Ramos (cell line): ENCODE results near the gene VWA5B2.

Experiments used
- in situ Hi-C: fragments of 300-500 bp; cut with MboI; formaldehyde crosslinking; loops from one replicate; pipeline ENCODE4 v1.14.3; 2022; ENCODE audit warnings: low sequenced_read_pairs; ENCODE audit not compliant: unreplicated experiment

Gene VWA5B2

GRCh38 chr3:184222521-184222920 is 6.9 kb upstream of the VWA5B2 start:
- in situ Hi-C loops = no loop called here

DNA sequence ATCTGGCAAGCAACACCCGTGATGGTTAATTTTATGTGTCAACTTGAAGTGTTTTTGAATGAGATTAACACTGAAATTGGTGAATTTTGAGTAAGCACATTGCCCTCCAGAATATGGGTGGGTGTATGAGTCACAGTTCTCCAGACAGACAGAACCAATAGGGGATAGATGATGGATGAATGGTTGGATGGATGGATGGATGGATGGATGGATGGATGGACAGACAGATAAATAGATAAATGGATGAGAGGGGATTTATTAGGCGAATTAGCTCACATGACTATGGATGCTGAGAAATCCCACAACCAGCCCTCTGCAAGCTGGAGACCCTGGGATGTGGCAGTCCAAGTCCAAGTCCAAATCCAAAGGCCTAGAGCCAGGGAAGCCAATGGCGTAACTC is 5.4 kb upstream of the VWA5B2 start:
- in situ Hi-C loops = no loop called here

- in situ Hi-C loops = loop anchor here (5.0 kb wide), 1 partner anchor 55 kb away; no protein-coding TSS in a partner anchor
Observed at GRCh38 chr3:184227481-184227935, 1.9 kb upstream of the VWA5B2 start.

DNA sequence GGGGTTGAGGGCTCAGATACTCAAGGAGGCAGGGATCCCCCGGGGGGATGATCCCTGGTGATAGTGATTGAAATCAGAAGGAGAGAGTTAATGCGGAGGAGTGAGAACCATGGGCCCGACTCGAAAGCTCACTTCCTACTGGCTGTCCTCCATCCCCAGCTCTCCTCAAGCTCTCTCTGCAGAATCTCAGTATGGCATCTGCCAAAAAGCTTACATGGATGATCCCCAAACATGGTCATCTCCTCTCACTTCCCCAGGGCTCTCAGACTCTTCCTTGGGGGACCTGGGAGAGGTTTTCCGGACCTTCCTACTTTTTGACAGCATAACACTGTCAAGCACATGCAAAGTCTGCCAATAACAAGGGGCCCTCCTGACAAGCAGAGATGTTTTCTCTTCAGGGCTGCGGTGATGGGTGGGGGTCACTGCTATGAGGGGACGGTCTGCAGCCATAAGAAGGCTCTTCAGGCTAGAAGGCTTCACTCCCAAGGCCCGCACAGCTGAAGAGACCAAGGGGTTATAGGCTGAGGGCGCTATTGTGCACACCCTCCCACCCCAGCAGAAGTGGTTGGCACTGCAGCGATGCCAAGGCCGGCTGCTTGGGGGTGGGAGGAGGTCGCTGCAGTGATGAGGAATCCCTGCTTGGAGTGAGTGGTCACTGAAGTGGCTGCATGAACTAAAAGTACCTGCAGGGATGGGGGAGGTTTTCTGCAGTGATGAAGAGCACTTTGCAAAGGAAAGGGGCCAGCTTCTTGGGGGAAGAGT is 828 bp upstream of the VWA5B2 start:
- in situ Hi-C loops = loop anchor here (5.0 kb wide), 1 partner anchor 54 kb away; no protein-coding TSS in a partner anchor

DNA sequence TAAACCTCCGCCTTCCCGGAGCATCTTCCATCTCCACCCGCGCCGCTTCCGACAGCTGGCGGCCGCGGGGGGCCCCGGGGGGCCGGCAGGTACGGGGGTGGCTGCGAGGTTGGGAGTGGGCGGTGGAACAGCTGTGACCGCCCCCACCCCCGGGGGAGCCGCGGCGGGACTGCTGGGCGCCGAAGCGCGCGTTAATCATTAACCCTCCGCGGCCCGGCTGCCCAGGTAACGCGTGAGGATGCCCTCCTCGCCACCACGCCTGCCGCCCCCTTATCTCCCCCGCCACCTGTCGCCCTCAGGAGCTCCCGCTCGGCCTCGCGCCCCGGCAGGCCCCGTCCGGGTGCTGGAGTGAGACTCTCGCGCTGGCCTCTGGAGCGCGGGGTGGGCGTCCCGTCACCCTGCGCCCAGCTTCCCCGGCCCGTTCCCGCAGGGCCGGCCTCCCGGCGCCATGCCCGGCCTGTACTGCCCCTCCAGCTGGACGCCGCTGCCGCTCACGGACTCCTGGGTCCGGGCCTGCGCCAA is 757 bp downstream of the VWA5B2 start:
- in situ Hi-C loops = no loop called here

- in situ Hi-C loops = no loop called here
Observed at GRCh38 chr3:184230603-184231528, 1.5 kb downstream of the VWA5B2 start.

DNA sequence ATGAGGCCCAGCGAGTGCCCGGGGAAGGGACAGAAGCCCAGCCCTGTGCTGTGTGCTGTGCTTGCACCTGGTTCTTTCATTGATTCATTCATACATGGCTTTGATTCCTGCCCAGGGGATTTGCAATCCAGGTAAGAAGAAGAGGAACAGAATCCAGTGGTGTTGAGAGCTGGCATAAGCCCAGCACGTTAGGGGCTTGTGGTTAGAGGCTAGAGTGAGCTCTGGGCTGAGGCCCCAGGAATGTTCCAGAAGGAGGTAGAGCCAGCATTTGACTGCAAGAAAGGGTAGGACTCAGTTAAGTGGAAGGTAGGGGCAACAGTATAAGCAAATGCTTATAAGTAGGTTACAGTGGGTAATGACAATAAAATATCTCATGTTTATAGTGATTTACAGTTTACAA is 2.3 kb downstream of the VWA5B2 start:
- in situ Hi-C loops = no loop called here

DNA sequence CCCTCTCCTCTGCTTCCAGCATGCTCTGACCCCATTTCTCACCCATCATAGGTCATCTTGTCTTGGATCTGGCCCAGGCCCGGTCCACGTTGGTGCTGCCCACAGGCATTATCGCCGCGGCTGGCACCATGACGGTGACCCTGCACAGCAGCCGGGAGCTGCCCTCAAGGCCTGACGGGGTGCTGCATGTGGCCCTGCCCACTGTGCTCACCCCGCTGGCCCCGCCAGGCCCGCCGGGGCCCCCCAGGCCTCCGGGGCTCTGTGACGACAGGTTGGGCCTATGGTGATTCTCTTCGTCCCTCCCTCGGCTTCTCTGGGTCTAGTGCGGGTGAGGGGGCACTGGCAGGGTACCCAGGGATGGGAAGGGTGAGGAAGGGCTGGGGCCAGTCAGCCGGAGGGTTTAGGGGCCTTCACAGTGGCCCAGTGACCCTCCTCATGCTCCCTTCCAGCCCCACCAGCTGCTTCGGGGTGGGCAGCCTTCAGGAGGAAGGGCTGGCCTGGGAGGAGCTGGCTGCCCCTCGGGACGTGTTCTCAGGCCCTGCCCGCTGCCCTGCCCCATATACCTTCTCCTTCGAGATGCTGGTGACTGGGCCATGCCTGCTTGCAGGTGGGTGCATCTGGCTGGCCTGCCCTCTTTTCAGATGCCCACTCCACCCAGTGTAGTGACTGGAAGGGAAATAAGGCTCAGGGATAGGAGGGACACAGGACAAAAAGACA is 3.9 kb downstream of the VWA5B2 start:
- in situ Hi-C loops = no loop called here

GRCh38 chr3:184234224-184234623 is 4.8 kb downstream of the VWA5B2 start:
- in situ Hi-C loops = no loop called here

DNA sequence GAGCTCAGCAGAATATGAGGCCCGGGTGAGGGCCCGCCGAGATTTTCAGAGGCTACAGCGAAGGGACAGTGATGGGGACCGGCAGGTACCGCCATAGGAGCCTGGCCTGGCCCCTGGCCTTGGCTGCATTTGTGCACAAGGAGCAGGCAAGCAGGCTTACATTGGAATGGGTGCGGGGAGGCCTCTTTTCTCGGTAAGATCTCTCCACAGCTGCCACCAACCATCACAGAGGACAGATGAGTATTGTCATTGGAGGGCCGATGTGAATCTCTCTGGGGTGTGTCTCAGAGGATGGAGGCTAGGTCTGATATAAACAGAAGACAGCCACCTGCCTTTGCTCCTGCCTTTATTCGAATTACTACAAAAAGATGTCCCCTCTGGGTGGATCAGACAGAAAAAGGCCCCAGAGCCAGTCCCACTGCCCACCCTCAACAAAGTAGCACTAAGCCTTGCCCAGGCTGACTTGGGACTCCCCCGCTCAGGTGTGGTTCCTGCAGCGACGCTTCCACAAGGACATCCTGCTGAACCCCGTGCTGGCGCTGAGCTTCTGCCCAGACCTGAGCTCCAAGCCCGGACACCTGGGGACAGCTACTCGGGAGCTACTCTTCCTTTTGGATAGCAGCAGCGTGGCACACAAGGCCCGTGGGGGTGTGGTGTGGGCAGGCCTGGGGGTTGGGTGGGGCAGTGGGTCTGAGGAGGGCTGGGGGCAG is 5.4 kb downstream of the VWA5B2 start:
- in situ Hi-C loops = no loop called here

GRCh38 chr3:184235381-184236032 is 6.1 kb downstream of the VWA5B2 start:
- in situ Hi-C loops = no loop called here

- in situ Hi-C loops = no loop called here
Observed at GRCh38 chr3:184236033-184236410, 6.6 kb downstream of the VWA5B2 start.

DNA sequence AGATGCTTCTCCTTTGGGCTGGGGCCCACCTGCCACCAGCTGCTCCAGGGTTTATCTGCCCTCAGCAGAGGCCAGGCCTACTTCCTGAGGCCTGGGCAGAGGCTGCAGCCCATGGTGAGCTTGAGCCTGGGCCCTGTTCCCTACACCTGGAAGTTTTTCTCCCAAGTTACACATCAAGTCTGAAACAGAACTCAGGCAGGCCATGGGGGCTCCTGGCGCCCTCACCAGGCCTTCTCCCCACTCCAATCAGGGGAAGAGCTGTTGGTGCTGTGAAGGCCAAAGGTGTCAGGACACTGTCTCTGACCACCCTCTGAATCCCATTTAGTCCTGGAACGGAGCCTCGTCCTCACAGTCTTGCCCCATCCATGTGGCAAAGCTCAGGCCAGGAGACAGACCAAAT is 7.3 kb downstream of the VWA5B2 start:
- in situ Hi-C loops = no loop called here

DNA sequence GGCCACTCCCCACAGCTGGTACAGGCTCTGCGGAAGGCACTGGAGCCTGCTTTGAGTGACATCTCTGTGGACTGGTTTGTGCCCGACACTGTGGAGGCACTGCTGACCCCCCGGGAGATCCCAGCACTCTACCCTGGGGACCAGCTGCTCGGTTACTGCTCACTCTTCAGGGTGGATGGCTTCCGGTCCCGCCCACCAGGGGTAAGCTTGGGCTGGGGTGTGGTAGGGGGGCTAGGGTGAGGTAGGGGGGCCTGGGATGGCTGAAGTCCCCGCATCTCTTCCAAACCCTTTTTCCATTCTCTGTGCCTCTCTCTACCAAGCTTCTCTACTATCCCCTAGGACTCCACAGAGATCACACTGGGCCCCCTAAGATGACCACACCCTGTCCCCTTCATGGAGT is 7.8 kb downstream of the VWA5B2 start:
- in situ Hi-C loops = no loop called here

GRCh38 chr3:184237807-184238206 is 8.4 kb downstream of the VWA5B2 start:
- in situ Hi-C loops = no loop called here

- in situ Hi-C loops = no loop called here
Observed at GRCh38 chr3:184238246-184238818, 8.9 kb downstream of the VWA5B2 start.

- in situ Hi-C loops = no loop called here
Observed at GRCh38 chr3:184239221-184239620, 9.8 kb downstream of the VWA5B2 start.

GRCh38 chr3:184239708-184240107 is 10.3 kb downstream of the VWA5B2 start:
- in situ Hi-C loops = no loop called here
